HL-60 (cell line): ENCODE results near the gene SLC16A4.

Source experiments
- DNase-seq, 2 experiments: peaks; one replicate each; pipeline ENCODE4 v3.0.0-alpha.2; 2010 to 2020; ENCODE audit warnings: low read depth in 1 of 2, low spot score in 1 of 2
- H3K27ac ChIP-seq: fragments of 250-450 bp; sonication (Bioruptor Pico); replicated peaks from 2 replicates; pipeline ENCODE4 v1.5.1; 2020; ENCODE audit warnings: mild to moderate bottlenecking, moderate library complexity
- H3K27me3 ChIP-seq: fragments of 250-450 bp; sonication (Bioruptor Pico); 2 replicates; pipeline ENCODE4 v1.5.1; 2021; ENCODE audit warnings: mild to moderate bottlenecking, moderate library complexity; ENCODE audit not compliant: insufficient read depth, poor library complexity, severe bottlenecking
- H3K4me3 ChIP-seq: replicated peaks from 2 replicates; pipeline ENCODE4 v1.5.1; 2011; ENCODE audit warnings: mild to moderate bottlenecking, control low read depth, low read length; ENCODE audit not compliant: insufficient read depth
- GABPA ChIP-seq: IDR thresholded peaks from 2 replicates; pipeline ENCODE4 v1.6.1; 2012; ENCODE audit warnings: low read depth
- POLR2AphosphoS5 ChIP-seq: IDR thresholded peaks from 2 replicates; pipeline ENCODE4 v1.6.1; 2012; ENCODE audit warnings: low read depth
- REST ChIP-seq: IDR thresholded peaks from 2 replicates; pipeline ENCODE4 v1.6.1; 2012; ENCODE audit warnings: low read depth; ENCODE audit not compliant: insufficient replicate concordance
- SPI1 ChIP-seq: IDR thresholded peaks from 2 replicates; pipeline ENCODE4 v1.6.1; 2012; ENCODE audit warnings: low read depth, mild to moderate bottlenecking, borderline replicate concordance
- TF ChIP-seq, protein P1 (sequence below): IDR thresholded peaks from one replicate; pipeline ENCODE4 v1.5.1; 2011; ENCODE audit warnings: low read length, control low read depth, inconsistent platforms; ENCODE audit not compliant: insufficient read depth

Gene SLC16A4

GRCh38 chr1:110345480-110345879, 45.3 kb downstream of the SLC16A4 start:
- DNase-seq: no peak
- Histone ChIP-seq H3K27me3 (no peaks in the 10 kb centered on the region), H3K4me3 (no peak overlapping the region), H3K27ac (no peak overlapping the region)
- TF ChIP-seq GABPA (no peak), SPI1 (no peak), POLR2AphosphoS5 (no peak), REST (no peak)
- TF ChIP-seq, protein P1, sequence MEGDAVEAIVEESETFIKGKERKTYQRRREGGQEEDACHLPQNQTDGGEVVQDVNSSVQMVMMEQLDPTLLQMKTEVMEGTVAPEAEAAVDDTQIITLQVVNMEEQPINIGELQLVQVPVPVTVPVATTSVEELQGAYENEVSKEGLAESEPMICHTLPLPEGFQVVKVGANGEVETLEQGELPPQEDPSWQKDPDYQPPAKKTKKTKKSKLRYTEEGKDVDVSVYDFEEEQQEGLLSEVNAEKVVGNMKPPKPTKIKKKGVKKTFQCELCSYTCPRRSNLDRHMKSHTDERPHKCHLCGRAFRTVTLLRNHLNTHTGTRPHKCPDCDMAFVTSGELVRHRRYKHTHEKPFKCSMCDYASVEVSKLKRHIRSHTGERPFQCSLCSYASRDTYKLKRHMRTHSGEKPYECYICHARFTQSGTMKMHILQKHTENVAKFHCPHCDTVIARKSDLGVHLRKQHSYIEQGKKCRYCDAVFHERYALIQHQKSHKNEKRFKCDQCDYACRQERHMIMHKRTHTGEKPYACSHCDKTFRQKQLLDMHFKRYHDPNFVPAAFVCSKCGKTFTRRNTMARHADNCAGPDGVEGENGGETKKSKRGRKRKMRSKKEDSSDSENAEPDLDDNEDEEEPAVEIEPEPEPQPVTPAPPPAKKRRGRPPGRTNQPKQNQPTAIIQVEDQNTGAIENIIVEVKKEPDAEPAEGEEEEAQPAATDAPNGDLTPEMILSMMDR: no peak

DNA sequence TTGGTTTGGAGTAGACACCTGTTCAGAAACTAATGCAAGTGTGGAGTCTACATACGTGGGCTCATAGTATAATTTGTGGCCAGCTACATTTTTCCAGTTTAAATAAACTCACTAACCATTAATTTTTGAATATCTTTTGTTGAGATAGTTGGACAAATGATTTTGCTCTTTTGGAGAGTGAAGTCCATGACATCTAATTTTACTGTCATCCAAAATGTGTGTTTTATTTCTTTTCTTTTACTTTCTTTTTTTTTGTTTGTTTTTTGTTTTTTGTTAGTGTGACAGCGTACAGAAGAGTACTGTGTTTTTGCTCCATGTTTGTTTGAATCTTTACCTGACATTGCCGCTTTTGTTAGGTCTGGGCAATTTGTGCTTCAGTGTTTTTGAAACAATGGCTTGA, 46.7 kb downstream of the SLC16A4 start:
- H3K27me3 ChIP-seq: no peaks in the 10 kb centered on the region
- no peak overlapping the region for H3K27ac ChIP-seq
- TF ChIP-seq POLR2AphosphoS5 (no peak), REST (no peak), SPI1 (no peak)
- TF ChIP-seq, protein P1: no peak
- no peak overlapping the region for H3K4me3 ChIP-seq
- no peak for DNase-seq

- Histone ChIP-seq H3K4me3 (peak overlapping the region; percentile 93), H3K27ac (no peak overlapping the region), H3K27me3 (no peaks in the 10 kb centered on the region)
- no peak for DNase-seq
- TF ChIP-seq REST (no peak), GABPA (no peak)
Observed at GRCh38 chr1:110343249-110343648, 47.6 kb downstream of the SLC16A4 start.

GRCh38 chr1:110341872-110342331, 48.9 kb downstream of the SLC16A4 start:
- DNase-seq: no peak
- TF ChIP-seq REST: no peak
- no peak for TF ChIP-seq GABPA
- TF ChIP-seq, protein P1: no peak
- TF ChIP-seq SPI1: no peak
- no peak for TF ChIP-seq POLR2AphosphoS5
- Histone ChIP-seq H3K4me3 (peak overlapping the region; percentile 93), H3K27me3 (no peaks in the 10 kb centered on the region), H3K27ac (no peak overlapping the region)
